AG10803 (cell line): ENCODE data around the gene PPM1H.
"Not testable (repeated sequence)": the region's sequence is repeated elsewhere in the genome, so short reads cannot be mapped to it uniquely, and the experiment has no call there.

ENCODE experiments used
- DNase-seq: peaks from one replicate; pipeline ENCODE4 v3.0.0; 2010; ENCODE audit warnings: low read depth
- H3K4me3 ChIP-seq: 2 replicates; pipeline ENCODE4 v1.5.1; 2011; ENCODE audit warnings: mild to moderate bottlenecking, low read length, control low read depth
- TF ChIP-seq, protein P1 (sequence below): conservative IDR thresholded peaks from 2 replicates; pipeline ENCODE4 v1.5.1; 2011; ENCODE audit warnings: mild to moderate bottlenecking, low read length, control low read depth, inconsistent platforms

The PPM1H gene

DNA sequence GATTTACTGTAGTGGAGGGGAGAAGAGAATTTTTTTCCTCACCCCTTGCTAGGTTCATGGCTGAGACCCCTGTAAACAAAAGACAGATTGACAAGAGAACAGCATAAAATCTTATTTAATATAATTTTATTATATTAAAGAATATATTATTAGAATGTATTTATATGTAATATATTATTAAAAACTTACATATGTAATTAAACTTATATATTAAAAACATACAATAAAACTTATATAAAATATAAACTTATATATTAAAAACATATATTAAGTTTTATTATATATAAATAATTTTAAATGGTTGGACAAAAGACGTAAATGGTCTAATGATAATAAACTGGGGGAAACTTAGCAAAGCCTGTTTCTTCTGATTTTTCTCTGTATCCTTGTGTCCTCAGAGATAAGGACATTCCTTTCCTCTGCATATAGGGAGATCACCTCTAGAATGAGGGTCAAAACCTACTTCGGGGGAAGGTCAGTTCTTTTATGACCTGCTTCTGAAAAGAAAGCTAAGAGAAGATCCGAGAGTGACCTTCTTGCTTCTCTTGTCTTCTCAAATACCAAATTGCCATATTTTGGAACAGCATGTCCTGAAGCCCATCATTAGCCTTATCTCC lies 8.9 kb upstream of the PPM1H start:
- TF ChIP-seq, protein P1, sequence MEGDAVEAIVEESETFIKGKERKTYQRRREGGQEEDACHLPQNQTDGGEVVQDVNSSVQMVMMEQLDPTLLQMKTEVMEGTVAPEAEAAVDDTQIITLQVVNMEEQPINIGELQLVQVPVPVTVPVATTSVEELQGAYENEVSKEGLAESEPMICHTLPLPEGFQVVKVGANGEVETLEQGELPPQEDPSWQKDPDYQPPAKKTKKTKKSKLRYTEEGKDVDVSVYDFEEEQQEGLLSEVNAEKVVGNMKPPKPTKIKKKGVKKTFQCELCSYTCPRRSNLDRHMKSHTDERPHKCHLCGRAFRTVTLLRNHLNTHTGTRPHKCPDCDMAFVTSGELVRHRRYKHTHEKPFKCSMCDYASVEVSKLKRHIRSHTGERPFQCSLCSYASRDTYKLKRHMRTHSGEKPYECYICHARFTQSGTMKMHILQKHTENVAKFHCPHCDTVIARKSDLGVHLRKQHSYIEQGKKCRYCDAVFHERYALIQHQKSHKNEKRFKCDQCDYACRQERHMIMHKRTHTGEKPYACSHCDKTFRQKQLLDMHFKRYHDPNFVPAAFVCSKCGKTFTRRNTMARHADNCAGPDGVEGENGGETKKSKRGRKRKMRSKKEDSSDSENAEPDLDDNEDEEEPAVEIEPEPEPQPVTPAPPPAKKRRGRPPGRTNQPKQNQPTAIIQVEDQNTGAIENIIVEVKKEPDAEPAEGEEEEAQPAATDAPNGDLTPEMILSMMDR = no peak
- H3K4me3 ChIP-seq = no peak overlapping the region
- DNase-seq = no peak

DNA sequence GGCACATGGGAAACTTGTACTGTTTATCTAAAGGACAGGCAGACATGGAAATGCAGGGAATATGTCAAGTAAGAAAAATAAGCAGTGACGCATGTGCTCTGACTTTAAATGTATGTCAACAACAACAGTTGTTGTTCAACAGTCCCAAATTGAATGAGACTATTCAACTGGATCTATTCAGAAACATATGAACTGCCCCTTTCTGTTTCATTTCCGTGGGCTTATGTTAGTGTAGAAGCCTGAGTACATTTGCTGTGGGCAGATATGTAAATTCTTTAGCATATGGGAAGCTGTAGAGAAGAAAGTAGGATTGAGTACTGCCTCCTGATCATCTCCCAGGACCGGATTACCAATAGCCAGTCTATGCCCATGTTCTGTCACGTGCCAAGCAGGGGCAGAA lies 7.4 kb upstream of the PPM1H start:
- H3K4me3 ChIP-seq, DNase-seq: not testable (repeated sequence)

DNA sequence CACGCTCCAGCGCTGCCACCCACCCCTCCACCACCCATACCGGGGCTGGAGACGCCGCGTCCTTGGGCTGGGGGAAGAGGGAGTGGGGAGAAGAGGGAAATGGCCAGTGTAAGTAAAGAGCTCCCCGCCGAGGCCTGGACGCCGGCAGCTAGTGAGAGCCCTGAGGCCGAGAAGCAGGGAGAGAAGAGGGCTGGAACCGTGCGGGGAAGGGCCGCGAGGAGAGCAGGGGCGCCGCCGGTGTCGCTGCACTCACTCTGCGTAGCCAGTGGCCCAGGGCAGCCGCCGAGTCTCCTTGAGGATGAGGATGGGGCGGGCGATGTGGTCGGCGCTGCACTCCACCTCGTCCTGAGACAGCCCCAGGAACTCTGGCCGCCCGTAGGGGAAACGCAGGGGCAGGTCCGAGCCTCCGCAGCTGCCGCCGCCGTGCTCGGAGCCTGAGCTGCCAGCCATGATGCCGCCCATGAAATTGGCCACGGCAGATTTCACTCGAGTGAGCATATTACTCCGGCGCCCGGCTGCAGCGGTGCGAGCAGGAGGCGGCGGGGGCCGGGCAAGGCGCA lies 631 bp downstream of the PPM1H start:
- TF ChIP-seq, protein P1 = no peak
- DNase-seq = peak; percentile 23
- peak overlapping the region; percentile 63 for H3K4me3 ChIP-seq

DNA sequence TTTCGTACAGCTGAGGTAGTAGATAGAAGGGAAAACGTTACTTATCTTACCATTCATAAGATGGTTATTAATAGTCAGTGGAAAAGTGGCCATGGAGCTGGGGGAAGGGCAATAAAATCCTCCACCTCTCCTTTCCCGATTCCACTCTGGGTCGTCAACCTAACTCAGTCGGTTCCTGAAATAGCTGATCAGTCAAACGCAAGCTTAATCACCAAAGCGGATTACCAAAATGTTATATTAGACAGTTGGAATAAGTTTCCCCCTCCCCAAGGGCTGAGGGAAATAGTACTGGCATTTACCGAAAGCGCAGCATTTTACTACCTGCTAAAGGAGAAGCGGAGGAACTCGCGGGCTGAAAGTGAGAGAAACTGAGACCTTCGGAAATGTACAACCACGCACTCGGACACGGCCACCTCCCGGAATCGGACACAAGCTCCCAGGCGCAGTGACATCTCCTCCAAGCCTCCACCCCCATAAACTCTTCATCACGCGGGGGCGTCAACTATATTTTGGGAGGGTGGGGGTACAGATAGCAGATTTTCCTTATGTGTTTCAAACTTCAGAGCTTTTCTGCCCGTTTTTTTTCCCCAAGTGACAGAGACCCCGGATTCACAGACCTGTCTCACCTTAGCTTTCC lies 1.2 kb downstream of the PPM1H start:
- H3K4me3 ChIP-seq = peak overlapping the region; percentile 63
- TF ChIP-seq, protein P1 = no peak
- no peak for DNase-seq

DNA sequence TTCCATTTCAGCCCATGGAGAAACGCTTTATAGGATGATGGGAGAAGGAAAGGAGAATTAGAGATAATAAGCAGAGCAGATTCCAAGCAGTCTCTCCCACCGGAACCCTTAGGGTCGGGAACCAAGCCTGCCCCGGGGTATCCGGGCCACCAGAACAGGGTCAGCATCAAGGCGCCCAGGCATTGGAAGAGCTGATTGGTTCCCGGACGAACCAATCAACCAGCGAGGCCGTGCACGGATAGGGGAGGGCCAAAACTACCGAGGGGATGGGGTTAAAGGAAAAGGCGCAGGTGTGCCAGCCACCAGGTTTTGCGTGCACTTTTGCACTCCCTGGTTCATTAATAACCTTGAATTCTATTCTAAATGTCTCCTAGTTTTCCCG lies 1.7 kb downstream of the PPM1H start:
- DNase-seq = no peak
- no peak overlapping the region for H3K4me3 ChIP-seq
- TF ChIP-seq, protein P1 = no peak

DNA sequence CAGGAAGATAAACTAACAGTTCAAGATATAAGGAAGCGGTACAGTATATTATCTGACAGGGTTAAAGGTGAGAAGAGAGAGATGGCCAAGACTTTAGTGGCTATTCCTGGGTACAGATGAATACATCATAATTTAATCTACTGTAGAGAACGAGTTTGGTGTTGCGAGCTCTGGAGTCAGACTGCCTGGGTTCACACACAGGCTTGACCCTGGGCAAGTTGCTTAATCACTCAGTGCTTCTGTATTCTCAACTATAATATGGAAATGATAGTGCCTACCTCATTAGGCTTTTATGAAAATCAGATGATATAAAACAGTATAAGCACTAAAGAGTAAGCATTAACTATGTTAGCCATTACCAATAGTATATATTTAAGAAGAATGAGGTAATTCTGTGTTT lies 3.5 kb downstream of the PPM1H start:
- H3K4me3 ChIP-seq = no peak overlapping the region
- TF ChIP-seq, protein P1 = no peak
- DNase-seq = no peak

DNA sequence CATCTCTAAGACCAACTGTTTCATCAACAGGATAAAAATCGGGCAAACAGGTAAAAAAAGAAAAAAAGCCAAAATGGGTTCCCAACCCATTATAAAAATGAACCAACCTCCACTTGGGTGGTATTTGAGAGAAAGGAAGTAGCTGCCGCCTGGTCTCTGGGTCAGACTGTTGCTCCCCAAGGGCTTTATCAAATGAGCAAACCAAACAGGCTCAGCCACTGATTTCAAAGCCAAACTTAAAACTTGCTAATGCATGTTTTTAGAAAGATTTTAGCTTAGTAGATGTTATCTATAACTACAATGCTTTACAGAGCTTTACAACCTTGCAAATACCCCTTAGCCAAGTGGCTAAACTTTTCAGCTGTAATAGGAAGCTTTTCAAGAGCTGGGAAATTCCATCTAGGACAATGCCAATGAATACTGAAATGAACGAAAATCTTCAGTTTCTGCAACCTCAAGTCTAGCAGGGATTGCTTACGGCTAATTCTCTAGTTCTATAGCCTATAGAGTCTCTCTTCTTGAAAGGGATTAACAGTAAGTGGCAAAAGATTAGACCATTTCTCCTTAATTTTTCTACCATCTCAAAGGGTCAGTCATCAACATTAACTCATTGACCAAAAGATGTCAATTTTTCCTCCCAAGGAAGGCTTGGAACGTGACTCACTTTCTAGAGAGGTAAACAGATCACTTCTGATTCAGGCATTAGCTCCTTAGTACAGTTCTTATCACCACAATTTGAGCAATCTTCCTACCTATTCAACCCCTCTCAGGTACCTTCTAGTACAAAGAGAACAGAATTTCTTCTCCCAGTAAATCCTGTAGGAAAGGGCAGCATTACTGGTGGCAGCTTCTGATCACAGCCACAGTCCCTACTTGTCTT lies 4.2 kb downstream of the PPM1H start:
- TF ChIP-seq, protein P1 = no peak
- no peak overlapping the region for H3K4me3 ChIP-seq
- DNase-seq = no peak
